HEK293T (cell line): ENCODE measurements around the gene THSD7B.

Experiments
- CTCF ChIA-PET: fragments of 350-600 bp; formaldehyde crosslinking; extraction: SDS; loops from one replicate; lab custom pipeline; 2021; ENCODE audit warnings: antibody characterized with exemption, inconsistent platforms; lab: Yijun Ruan, JAX
- POLR2A ChIA-PET: fragments of 350-600 bp; formaldehyde crosslinking; extraction: SDS; loops from one replicate; lab custom pipeline; 2020; ENCODE audit warnings: antibody characterized with exemption, inconsistent platforms; lab: Yijun Ruan, JAX
- DNase-seq: peaks from one replicate; pipeline ENCODE4 v3.0.0; 2012; ENCODE audit warnings: mixed read lengths; ENCODE audit errors: extremely low spot score
- ARNT ChIP-seq: fragments of 450-650 bp; IDR thresholded peaks from 2 replicates; pipeline ENCODE4 v1.6.1; 2017; ENCODE audit warnings: mild to moderate bottlenecking
- BHLHE40 ChIP-seq: fragments of 450-650 bp; IDR thresholded peaks from 2 replicates; pipeline ENCODE4 v1.6.1; 2016; ENCODE audit warnings: mild to moderate bottlenecking, moderate library complexity, borderline replicate concordance
- CTBP1 ChIP-seq: fragments of 450-650 bp; IDR thresholded peaks from 2 replicates; pipeline ENCODE4 v1.6.1; 2016; ENCODE audit warnings: borderline replicate concordance
- ELF4 ChIP-seq: fragments of 450-650 bp; IDR thresholded peaks from 2 replicates; pipeline ENCODE4 v1.6.1; 2017; ENCODE audit warnings: antibody characterized with exemption
- FOXA1 ChIP-seq: fragments of 450-650 bp; IDR thresholded peaks from 2 replicates; pipeline ENCODE4 v1.6.1; 2016; ENCODE audit warnings: mild to moderate bottlenecking
- FOXK2 ChIP-seq: fragments of 450-650 bp; IDR thresholded peaks from 2 replicates; pipeline ENCODE4 v1.6.1; 2016; ENCODE audit warnings: mild to moderate bottlenecking
- FOXM1 ChIP-seq: fragments of 450-650 bp; IDR thresholded peaks from 2 replicates; pipeline ENCODE4 v1.6.1; 2017; ENCODE audit warnings: mild to moderate bottlenecking, borderline replicate concordance
- HDGF ChIP-seq: fragments of 450-650 bp; IDR thresholded peaks from 2 replicates; pipeline ENCODE4 v1.6.1; 2017; ENCODE audit warnings: antibody characterized with exemption, borderline replicate concordance
- L3MBTL2 ChIP-seq: fragments of 450-650 bp; conservative IDR thresholded peaks from 2 replicates; pipeline ENCODE4 v1.6.1; 2016; ENCODE audit warnings: mild to moderate bottlenecking
- LEF1 ChIP-seq: fragments of 450-650 bp; IDR thresholded peaks from 2 replicates; pipeline ENCODE4 v1.6.1; 2017; ENCODE audit warnings: mild to moderate bottlenecking, borderline replicate concordance
- NFRKB ChIP-seq: fragments of 450-650 bp; IDR thresholded peaks from 2 replicates; pipeline ENCODE4 v1.6.1; 2016; ENCODE audit warnings: mild to moderate bottlenecking, moderate library complexity
- SP1 ChIP-seq: fragments of 450-650 bp; IDR thresholded peaks from 2 replicates; pipeline ENCODE4 v1.6.1; 2017
- SUZ12 ChIP-seq: fragments of 450-650 bp; IDR thresholded peaks from 2 replicates; pipeline ENCODE4 v1.6.1; 2016; ENCODE audit warnings: mild to moderate bottlenecking
- TARDBP ChIP-seq: fragments of 450-650 bp; IDR thresholded peaks from 2 replicates; pipeline ENCODE4 v1.6.1; 2016
- ZNF384 ChIP-seq: fragments of 450-650 bp; IDR thresholded peaks from 2 replicates; pipeline ENCODE4 v1.6.1; 2016
- TF ChIP-seq, protein P1 (sequence below): fragments of 450-650 bp; IDR thresholded peaks from 2 replicates; pipeline ENCODE4 v1.6.1; 2016

THSD7B gene

DNA sequence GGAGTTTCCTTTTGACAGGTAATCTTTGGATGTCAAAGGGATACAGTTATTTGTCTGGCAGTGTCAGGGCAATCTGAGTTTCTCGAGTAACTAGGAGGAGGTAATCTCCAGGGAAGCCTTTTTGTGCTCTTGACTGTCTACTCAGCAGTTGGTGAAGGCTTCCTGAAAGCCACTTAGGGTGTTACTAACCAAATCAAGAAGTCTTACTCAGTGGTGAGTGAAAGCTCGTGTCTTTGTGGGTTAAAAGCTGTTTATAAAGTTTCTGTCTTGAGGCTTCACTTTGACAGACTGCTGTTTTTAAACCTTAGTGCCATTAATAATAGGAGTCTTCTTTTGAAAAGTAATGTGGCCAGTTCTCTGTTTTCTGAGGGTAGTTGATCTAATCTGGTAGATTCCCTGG lies 1.7 kb downstream of the THSD7B start:
- POLR2A ChIA-PET: no interaction called here
- TF ChIP-seq ZNF384: no peak
- TF ChIP-seq FOXM1: no peak
- TF ChIP-seq, protein P1, sequence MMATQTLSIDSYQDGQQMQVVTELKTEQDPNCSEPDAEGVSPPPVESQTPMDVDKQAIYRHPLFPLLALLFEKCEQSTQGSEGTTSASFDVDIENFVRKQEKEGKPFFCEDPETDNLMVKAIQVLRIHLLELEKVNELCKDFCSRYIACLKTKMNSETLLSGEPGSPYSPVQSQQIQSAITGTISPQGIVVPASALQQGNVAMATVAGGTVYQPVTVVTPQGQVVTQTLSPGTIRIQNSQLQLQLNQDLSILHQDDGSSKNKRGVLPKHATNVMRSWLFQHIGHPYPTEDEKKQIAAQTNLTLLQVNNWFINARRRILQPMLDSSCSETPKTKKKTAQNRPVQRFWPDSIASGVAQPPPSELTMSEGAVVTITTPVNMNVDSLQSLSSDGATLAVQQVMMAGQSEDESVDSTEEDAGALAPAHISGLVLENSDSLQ: no peak
- TF ChIP-seq L3MBTL2: no peak
- no peak for TF ChIP-seq FOXK2
- no peak for TF ChIP-seq TARDBP
- TF ChIP-seq ARNT: no peak
- TF ChIP-seq SUZ12: no peak
- no peak for TF ChIP-seq CTBP1
- no peak for TF ChIP-seq BHLHE40
- no peak for TF ChIP-seq ELF4
- TF ChIP-seq NFRKB: no peak
- no peak for TF ChIP-seq SP1
- no peak for TF ChIP-seq FOXA1
- no peak for TF ChIP-seq HDGF
- no peak for TF ChIP-seq LEF1
- CTCF ChIA-PET: no interaction called here
- no peak for DNase-seq

DNA sequence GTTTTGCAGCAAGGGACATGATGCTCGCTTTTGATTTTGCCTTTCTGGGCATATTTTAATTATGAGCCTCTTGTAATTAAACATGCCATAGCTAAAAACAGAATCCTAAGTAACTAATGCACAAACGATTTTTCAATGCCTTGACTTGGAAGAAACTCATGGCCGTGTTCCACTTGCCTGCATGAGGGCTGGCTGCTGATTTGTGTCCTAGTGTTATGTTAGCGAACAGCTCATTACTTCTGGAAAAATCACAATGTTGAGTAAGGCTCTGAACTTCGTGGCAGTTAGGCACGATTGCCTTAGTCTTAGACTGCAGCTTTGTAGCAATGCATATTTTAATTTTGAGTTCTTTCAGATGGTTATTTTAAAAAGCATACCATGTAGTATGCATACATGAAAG lies 4.5 kb downstream of the THSD7B start:
- DNase-seq: no peak
- no peak for TF ChIP-seq FOXA1
- no peak for TF ChIP-seq SUZ12
- TF ChIP-seq HDGF: no peak
- POLR2A ChIA-PET: no interaction called here
- CTCF ChIA-PET: no interaction called here

DNA sequence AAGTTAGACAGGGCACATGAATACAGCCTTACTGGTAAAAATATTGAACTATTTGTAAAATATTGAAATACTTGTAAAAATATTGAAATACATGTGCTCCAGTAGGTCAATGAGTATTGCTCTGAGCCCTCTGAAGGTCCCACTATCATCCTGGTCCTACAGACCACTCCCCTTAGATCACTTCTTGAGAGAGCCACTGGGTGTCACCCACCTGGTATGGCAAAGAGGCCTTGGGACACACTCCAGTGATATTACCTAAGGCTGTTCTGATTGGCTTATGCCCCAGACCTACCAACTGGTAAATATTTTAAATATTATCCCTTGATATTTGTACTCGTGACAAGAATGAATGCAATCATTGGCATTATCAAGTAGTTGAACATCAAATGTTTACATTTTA lies 5.0 kb downstream of the THSD7B start:
- POLR2A ChIA-PET: no interaction called here
- no peak for DNase-seq
- CTCF ChIA-PET: no interaction called here
- TF ChIP-seq BHLHE40: no peak
- no peak for TF ChIP-seq NFRKB
- no peak for TF ChIP-seq ELF4
- no peak for TF ChIP-seq FOXK2
- TF ChIP-seq CTBP1: no peak
- no peak for TF ChIP-seq TARDBP
- TF ChIP-seq SP1: no peak
- TF ChIP-seq HDGF: no peak
- no peak for TF ChIP-seq ZNF384
- TF ChIP-seq FOXA1: no peak
- TF ChIP-seq, protein P1: no peak
- no peak for TF ChIP-seq LEF1
- TF ChIP-seq ARNT: no peak
- TF ChIP-seq FOXM1: no peak
- no peak for TF ChIP-seq L3MBTL2

DNA sequence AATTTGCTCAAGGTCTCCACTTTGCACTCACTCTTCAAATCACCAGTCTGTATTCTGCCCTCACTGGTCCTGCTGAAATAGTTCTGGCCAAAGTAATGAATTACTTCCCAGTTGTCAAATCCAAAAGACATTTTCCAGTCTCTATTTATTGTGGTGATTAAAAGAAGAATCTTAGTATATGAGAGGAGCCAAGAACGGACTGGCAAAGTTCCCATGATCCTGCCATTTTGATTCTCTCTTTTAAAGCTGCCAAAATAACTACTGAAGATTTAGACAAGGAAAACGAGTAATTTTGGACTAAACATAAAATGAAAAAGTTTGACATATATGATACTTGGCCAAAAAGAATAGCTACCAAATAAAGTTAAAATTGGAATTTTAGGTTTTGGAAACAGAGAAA lies 12.0 kb downstream of the THSD7B start:
- POLR2A ChIA-PET: no interaction called here
- no peak for TF ChIP-seq ZNF384
- no peak for TF ChIP-seq BHLHE40
- TF ChIP-seq HDGF: no peak
- no peak for TF ChIP-seq CTBP1
- no peak for TF ChIP-seq L3MBTL2
- no peak for TF ChIP-seq ELF4
- no peak for TF ChIP-seq TARDBP
- no peak for TF ChIP-seq FOXA1
- TF ChIP-seq, protein P1: no peak
- no peak for TF ChIP-seq FOXM1
- TF ChIP-seq ARNT: no peak
- TF ChIP-seq NFRKB: no peak
- no peak for TF ChIP-seq LEF1
- no peak for TF ChIP-seq FOXK2
- TF ChIP-seq SP1: no peak
- no peak for TF ChIP-seq SUZ12
- DNase-seq: no peak
- CTCF ChIA-PET: no interaction called here

DNA sequence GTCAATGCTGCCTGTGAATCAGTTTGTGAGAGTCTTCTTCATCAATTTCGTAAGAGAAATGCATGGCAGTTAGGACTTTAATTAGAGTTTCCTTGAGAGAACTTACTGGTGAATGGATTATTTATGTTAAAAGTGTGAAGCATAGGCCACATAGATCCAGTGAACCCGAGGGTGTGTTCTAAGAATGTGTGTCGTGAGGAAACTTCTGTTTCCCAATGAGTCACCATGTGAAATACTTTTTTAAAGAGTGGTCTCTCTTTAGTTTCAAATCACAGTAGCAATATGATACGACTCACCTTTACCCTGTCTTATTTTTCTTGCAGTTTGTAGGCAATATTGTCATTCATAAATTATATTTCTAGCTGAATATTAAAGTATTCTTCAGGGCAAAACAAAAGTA lies 18.5 kb downstream of the THSD7B start:
- CTCF ChIA-PET: no interaction called here
- DNase-seq: no peak
- POLR2A ChIA-PET: no interaction called here
- no peak for TF ChIP-seq BHLHE40
- TF ChIP-seq, protein P1: no peak
- TF ChIP-seq NFRKB: no peak
- TF ChIP-seq ZNF384: no peak
- no peak for TF ChIP-seq CTBP1
- no peak for TF ChIP-seq HDGF
- no peak for TF ChIP-seq FOXM1
- TF ChIP-seq ELF4: no peak
- no peak for TF ChIP-seq SUZ12
- TF ChIP-seq LEF1: no peak
- TF ChIP-seq ARNT: no peak
- TF ChIP-seq L3MBTL2: no peak
- no peak for TF ChIP-seq FOXK2
- TF ChIP-seq TARDBP: no peak

DNA sequence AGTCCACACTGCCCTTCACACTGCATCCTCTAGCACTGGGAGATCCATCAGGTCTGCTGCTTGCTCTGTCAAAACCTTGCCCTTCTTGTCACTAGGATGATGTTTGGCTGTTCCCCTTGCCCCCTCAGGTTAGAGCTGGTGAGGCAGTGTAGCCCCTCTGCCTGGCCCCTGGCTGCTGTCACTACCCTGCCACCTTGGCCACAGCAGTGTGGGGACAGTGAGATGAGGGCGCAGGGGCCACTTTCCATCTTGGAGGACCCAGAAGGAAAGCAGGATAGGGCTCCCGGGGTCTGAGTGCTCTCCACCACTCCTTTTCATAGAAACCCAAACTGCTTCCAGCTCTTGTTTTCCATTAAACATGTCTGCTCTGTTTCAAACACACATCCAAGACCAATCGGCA lies 19.9 kb downstream of the THSD7B start:
- no peak for DNase-seq
- ChIA-PET CTCF (no interaction called here), POLR2A (no interaction called here)
- TF ChIP-seq ARNT: no peak
- no peak for TF ChIP-seq CTBP1

DNA sequence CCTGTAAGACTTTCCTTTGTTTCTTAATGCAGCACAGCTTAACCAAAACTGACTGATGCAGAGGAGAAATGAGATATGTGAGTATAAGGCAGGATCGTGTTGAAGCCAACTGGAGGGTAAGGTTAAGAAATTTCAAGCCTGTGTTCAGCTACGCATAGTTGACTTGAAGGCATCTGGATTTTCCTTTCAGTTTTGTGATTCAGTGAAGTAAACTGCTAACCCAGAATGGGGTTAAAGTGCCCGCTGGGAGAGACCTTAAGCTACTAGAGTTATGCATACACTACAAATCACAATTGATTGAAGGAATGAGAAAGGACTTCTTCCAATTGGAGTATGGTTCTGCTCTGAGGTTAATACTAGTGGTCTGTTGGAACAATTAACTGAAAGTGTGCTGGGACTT lies 22.6 kb downstream of the THSD7B start:
- POLR2A ChIA-PET: no interaction called here
- no peak for TF ChIP-seq CTBP1
- no peak for TF ChIP-seq L3MBTL2
- TF ChIP-seq LEF1: no peak
- no peak for TF ChIP-seq SP1
- TF ChIP-seq ELF4: no peak
- DNase-seq: no peak
- CTCF ChIA-PET: no interaction called here
